GM12878 (cell line): ENCODE data around the gene PRR12.

ENCODE experiments used
- KDM1A ChIP-seq: fragments of 200-600 bp; sonication (generic); IDR thresholded peaks from 2 replicates; pipeline ENCODE4 v1.6.1; 2016; ENCODE audit warnings: borderline replicate concordance
- POLR2AphosphoS5 ChIP-seq: IDR thresholded peaks from 2 replicates; pipeline ENCODE4 v1.6.1; 2011; ENCODE audit warnings: mild to moderate bottlenecking, low read length, inconsistent platforms
- SUZ12 ChIP-seq: fragments of 200-600 bp; sonication (generic); IDR thresholded peaks from one replicate; pipeline ENCODE4 v1.6.1; 2018; ENCODE audit warnings: antibody characterized with exemption, mild to moderate bottlenecking; ENCODE audit not compliant: unreplicated experiment
- TARDBP ChIP-seq: IDR thresholded peaks from 2 replicates; pipeline ENCODE4 v1.6.1; 2016; ENCODE audit warnings: borderline replicate concordance

GRCh38 chr19:49655570-49656455 is 64.8 kb downstream of the PRR12 start:
- TF ChIP-seq TARDBP (no peak), KDM1A (no peak), SUZ12 (no peak), POLR2AphosphoS5 (no peak)
